Tibial nerve (tissue), 4 donors: Measurements from ENCODE around the gene NUDT21.

ENCODE experiments used
- EP300 ChIP-seq, 2 donors: sonication (generic); formaldehyde crosslinking; IDR thresholded peaks; one replicate each; pipeline ENCODE4 v1.6.1; 2017; ENCODE audit warnings: antibody characterized with exemption in 2 of 2, mild to moderate bottlenecking in 1 of 2
- POLR2A ChIP-seq, 2 donors: fragments of 450-650 bp; IDR thresholded peaks; one replicate each; pipeline ENCODE4 v1.6.1; 2017; ENCODE audit warnings: antibody characterized with exemption in 2 of 2, mild to moderate bottlenecking in 2 of 2, moderate library complexity in 2 of 2
- TF ChIP-seq, protein P1 (sequence below), 5 experiments: fragments of 200-600 bp in 3 of 5; fragments of 450-650 bp in 2 of 5; sonication (generic) in 3 of 5; IDR thresholded peaks; one replicate each; pipeline ENCODE4 v1.5.1; 2016 to 2019; ENCODE audit warnings: antibody characterized with exemption in 5 of 5, mild to moderate bottlenecking in 3 of 5, moderate library complexity in 2 of 5

- TF ChIP-seq, protein P1, sequence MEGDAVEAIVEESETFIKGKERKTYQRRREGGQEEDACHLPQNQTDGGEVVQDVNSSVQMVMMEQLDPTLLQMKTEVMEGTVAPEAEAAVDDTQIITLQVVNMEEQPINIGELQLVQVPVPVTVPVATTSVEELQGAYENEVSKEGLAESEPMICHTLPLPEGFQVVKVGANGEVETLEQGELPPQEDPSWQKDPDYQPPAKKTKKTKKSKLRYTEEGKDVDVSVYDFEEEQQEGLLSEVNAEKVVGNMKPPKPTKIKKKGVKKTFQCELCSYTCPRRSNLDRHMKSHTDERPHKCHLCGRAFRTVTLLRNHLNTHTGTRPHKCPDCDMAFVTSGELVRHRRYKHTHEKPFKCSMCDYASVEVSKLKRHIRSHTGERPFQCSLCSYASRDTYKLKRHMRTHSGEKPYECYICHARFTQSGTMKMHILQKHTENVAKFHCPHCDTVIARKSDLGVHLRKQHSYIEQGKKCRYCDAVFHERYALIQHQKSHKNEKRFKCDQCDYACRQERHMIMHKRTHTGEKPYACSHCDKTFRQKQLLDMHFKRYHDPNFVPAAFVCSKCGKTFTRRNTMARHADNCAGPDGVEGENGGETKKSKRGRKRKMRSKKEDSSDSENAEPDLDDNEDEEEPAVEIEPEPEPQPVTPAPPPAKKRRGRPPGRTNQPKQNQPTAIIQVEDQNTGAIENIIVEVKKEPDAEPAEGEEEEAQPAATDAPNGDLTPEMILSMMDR (IDR thresholded peaks at IDR 0.05) = no peak
- no peak for TF ChIP-seq POLR2A (IDR thresholded peaks at IDR 0.05)
- peak in 1 of 2 donors; percentile 33 for TF ChIP-seq EP300 (IDR thresholded peaks at IDR 0.05)
These were observed 35.3 kb downstream of the NUDT21 start for GRCh38 chr16:56415875-56416274.
